HEK293 (cell line): Measurements from ENCODE around the gene OR5B3.

Experiments used
- CTCF ChIA-PET: fragments of 350-600 bp; formaldehyde crosslinking; extraction: SDS; loops from one replicate; lab custom pipeline; 2021; ENCODE audit warnings: antibody characterized with exemption; lab: Yijun Ruan, JAX
- POLR2A ChIA-PET: fragments of 300-600 bp; formaldehyde crosslinking; extraction: SDS; loops from one replicate; lab custom pipeline; 2020; ENCODE audit warnings: antibody characterized with exemption, inconsistent platforms; lab: Yijun Ruan, JAX
- H3K27ac ChIP-seq: fragments of 200-500 bp; sonication (Bioruptor generic); 2 replicates; pipeline ENCODE4 v1.5.1; 2014; ENCODE audit warnings: low read depth, low read length, control low read depth, inconsistent platforms; ENCODE audit errors: extremely low read depth
- H3K36me3 ChIP-seq, 2 experiments: fragments of 200-500 bp in 1 of 2; sonication (Bioruptor generic) in 1 of 2; 1 replicate in 1 of 2; 2 replicates in 1 of 2; pipeline ENCODE4 v1.5.1; 2014 to 2017; ENCODE audit warnings: inconsistent platforms in 2 of 2, low read length in 2 of 2; ENCODE audit not compliant: control insufficient read depth in 2 of 2, insufficient read depth in 1 of 2
- H3K4me1 ChIP-seq: fragments of 200-500 bp; sonication (Bioruptor generic); 2 replicates; pipeline ENCODE4 v1.5.1; 2014; ENCODE audit warnings: mild to moderate bottlenecking, low read length, inconsistent platforms; ENCODE audit not compliant: control insufficient read depth, insufficient read depth
- H3K4me3 ChIP-seq: 2 replicates; pipeline ENCODE4 v1.5.1; 2011; ENCODE audit warnings: low read depth, mild to moderate bottlenecking, control low read depth, low read length, moderate library complexity
- H3K9me3 ChIP-seq: fragments of 200-500 bp; sonication (Bioruptor generic); 2 replicates; pipeline ENCODE4 v1.5.1; 2014; ENCODE audit warnings: low read depth, low read length, inconsistent platforms; ENCODE audit not compliant: control insufficient read depth, insufficient read depth
- GLI2 ChIP-seq: fragments of 450-650 bp; formaldehyde crosslinking; IDR thresholded peaks from 2 replicates; pipeline ENCODE4; 2017; ENCODE audit warnings: missing biosample characterization, missing genetic modification characterization, low read depth, borderline replicate concordance
- IKZF3 ChIP-seq: fragments of 450-650 bp; IDR thresholded peaks from 2 replicates; pipeline ENCODE4 v1.5.0; 2018; ENCODE audit warnings: missing biosample characterization, mild to moderate bottlenecking, missing genetic modification characterization, moderate library complexity
- KLF1 ChIP-seq: fragments of 450-650 bp; formaldehyde crosslinking; IDR thresholded peaks from 2 replicates; pipeline ENCODE4 v1.5.1; 2016; ENCODE audit warnings: missing biosample characterization, missing genetic modification characterization
- KLF16 ChIP-seq: fragments of 450-650 bp; formaldehyde crosslinking; IDR thresholded peaks from 2 replicates; pipeline ENCODE4 v1.5.1; 2017; ENCODE audit warnings: missing biosample characterization, missing genetic modification characterization
- KLF8 ChIP-seq: fragments of 450-650 bp; formaldehyde crosslinking; IDR thresholded peaks from 2 replicates; pipeline ENCODE4 v1.5.1; 2016; ENCODE audit warnings: missing biosample characterization, missing genetic modification characterization
- KLF9 ChIP-seq: fragments of 450-650 bp; formaldehyde crosslinking; IDR thresholded peaks from 2 replicates; pipeline ENCODE4 v1.5.1; 2016; ENCODE audit warnings: missing biosample characterization, missing genetic modification characterization, low read depth
- PRDM4 ChIP-seq: fragments of 450-650 bp; formaldehyde crosslinking; IDR thresholded peaks from 2 replicates; pipeline ENCODE4 v1.5.1; 2017; ENCODE audit warnings: missing biosample characterization, missing genetic modification characterization
- SP3 ChIP-seq: fragments of 450-650 bp; formaldehyde crosslinking; IDR thresholded peaks from 2 replicates; pipeline ENCODE4 v1.5.1; 2016; ENCODE audit warnings: missing biosample characterization, missing genetic modification characterization
- WT1 ChIP-seq: fragments of 450-650 bp; formaldehyde crosslinking; IDR thresholded peaks from 2 replicates; pipeline ENCODE4 v1.5.1; 2016; ENCODE audit warnings: missing biosample characterization, missing genetic modification characterization
- ZBTB8A ChIP-seq: fragments of 450-650 bp; formaldehyde crosslinking; IDR thresholded peaks from 2 replicates; pipeline ENCODE4 v1.5.1; 2016; ENCODE audit warnings: missing biosample characterization, missing genetic modification characterization
- ZEB2 ChIP-seq: fragments of 450-650 bp; formaldehyde crosslinking; IDR thresholded peaks from 2 replicates; pipeline ENCODE4 v1.5.1; 2016; ENCODE audit warnings: missing biosample characterization, missing genetic modification characterization
- ZNF148 ChIP-seq: fragments of 450-650 bp; formaldehyde crosslinking; IDR thresholded peaks from 2 replicates; pipeline ENCODE4 v1.5.0; 2017; ENCODE audit warnings: missing biosample characterization, missing genetic modification characterization, borderline replicate concordance
- ZNF174 ChIP-seq: fragments of 450-650 bp; formaldehyde crosslinking; IDR thresholded peaks from 2 replicates; pipeline ENCODE4 v1.5.0; 2017; ENCODE audit warnings: missing biosample characterization, mild to moderate bottlenecking, missing genetic modification characterization
- ZNF175 ChIP-seq: fragments of 450-650 bp; formaldehyde crosslinking; IDR thresholded peaks from 2 replicates; pipeline ENCODE4 v1.5.1; 2016; ENCODE audit warnings: missing biosample characterization, missing genetic modification characterization
- ZNF184 ChIP-seq: fragments of 450-650 bp; IDR thresholded peaks from 2 replicates; pipeline ENCODE4 v1.5.1; 2018; ENCODE audit warnings: missing biosample characterization, mild to moderate bottlenecking, missing genetic modification characterization
- ZNF514 ChIP-seq: fragments of 450-650 bp; formaldehyde crosslinking; IDR thresholded peaks from 2 replicates; pipeline ENCODE4 v1.5.1; 2016; ENCODE audit warnings: missing biosample characterization, missing genetic modification characterization
- ZNF521 ChIP-seq: fragments of 450-650 bp; formaldehyde crosslinking; IDR thresholded peaks from 2 replicates; pipeline ENCODE4 v1.5.1; 2017; ENCODE audit warnings: missing biosample characterization, mild to moderate bottlenecking, missing genetic modification characterization
- ZNF530 ChIP-seq: fragments of 450-650 bp; formaldehyde crosslinking; IDR thresholded peaks from 2 replicates; pipeline ENCODE4 v1.5.1; 2016; ENCODE audit warnings: low read depth, missing biosample characterization, missing genetic modification characterization
- ZNF558 ChIP-seq: fragments of 450-650 bp; formaldehyde crosslinking; IDR thresholded peaks from 2 replicates; pipeline ENCODE4 v1.5.1; 2016; ENCODE audit warnings: missing biosample characterization, missing genetic modification characterization
- ZNF600 ChIP-seq: fragments of 450-650 bp; formaldehyde crosslinking; IDR thresholded peaks from 2 replicates; pipeline ENCODE4 v1.5.1; 2016; ENCODE audit warnings: missing biosample characterization, missing genetic modification characterization
- ZNF639 ChIP-seq: fragments of 450-650 bp; formaldehyde crosslinking; IDR thresholded peaks from 2 replicates; pipeline ENCODE4 v1.5.1; 2016; ENCODE audit warnings: missing biosample characterization, missing genetic modification characterization
- ZNF677 ChIP-seq: fragments of 450-650 bp; IDR thresholded peaks from 2 replicates; pipeline ENCODE4 v1.5.0; 2018; ENCODE audit warnings: missing biosample characterization, mild to moderate bottlenecking, missing genetic modification characterization, moderate library complexity
- ZNF776 ChIP-seq: fragments of 450-650 bp; formaldehyde crosslinking; IDR thresholded peaks from 2 replicates; pipeline ENCODE4 v1.5.0; 2017; ENCODE audit warnings: missing biosample characterization, missing genetic modification characterization, borderline replicate concordance
- ZNF785 ChIP-seq: fragments of 450-650 bp; formaldehyde crosslinking; IDR thresholded peaks from 2 replicates; pipeline ENCODE4 v1.5.1; 2016; ENCODE audit warnings: missing biosample characterization, missing genetic modification characterization
- ZNF791 ChIP-seq: fragments of 450-650 bp; formaldehyde crosslinking; IDR thresholded peaks from 2 replicates; pipeline ENCODE4 v1.5.1; 2016; ENCODE audit warnings: missing biosample characterization, missing genetic modification characterization
- ZNF843 ChIP-seq: fragments of 450-650 bp; formaldehyde crosslinking; IDR thresholded peaks from 2 replicates; pipeline ENCODE4 v1.5.1; 2016; ENCODE audit warnings: missing biosample characterization, missing genetic modification characterization

OR5B3 gene

GRCh38 chr11:58406774-58407173, at the start of gene OR5B3:
Gene OR5B3 (minus strand): TSS chr11:58406874. CDS start chr11:58403409, 3,465 bp downstream.
- TF ChIP-seq KLF16 (tag by site-specific recombination) = no peak
- TF ChIP-seq WT1 (tag by site-specific recombination) = no peak
- no peak for TF ChIP-seq ZBTB8A
- no peak for TF ChIP-seq ZEB2 (tag by site-specific recombination)
- TF ChIP-seq ZNF175 (tag by site-specific recombination) = no peak
- no peak for TF ChIP-seq ZNF776 (tag by site-specific recombination)
- TF ChIP-seq GLI2 (tag by site-specific recombination) = no peak
- TF ChIP-seq PRDM4 (tag by site-specific recombination) = no peak
- no peak for TF ChIP-seq ZNF174
- no peak for TF ChIP-seq ZNF521 (tag by site-specific recombination)
- no peak for TF ChIP-seq ZNF184 (tag by site-specific recombination)
- no peak for TF ChIP-seq ZNF677 (tag by site-specific recombination)
- no peak for TF ChIP-seq IKZF3 (tag by site-specific recombination)
- no peaks in the 10 kb centered on the region for H3K4me1 ChIP-seq
- no peaks in the 10 kb centered on the region for H3K9me3 ChIP-seq
- no peaks in the 10 kb centered on the region for H3K36me3 ChIP-seq
- H3K27ac ChIP-seq = no peak within 1 kb of the TSS
- no peak within 1 kb of the TSS for H3K4me3 ChIP-seq
- CTCF ChIA-PET = interaction anchor here (0.6 kb wide), 1 partner anchor 424 kb away, joined by 3 read pairs; no protein-coding TSS in a partner anchor
- POLR2A ChIA-PET = no interaction called here

GRCh38 chr11:58451585-58451984, 44.9 kb upstream of the OR5B3 start:
- no peak overlapping the region for H3K27ac ChIP-seq
- CTCF ChIA-PET = interaction anchor here (0.7 kb wide), 1 partner anchor 378 kb away, joined by 4 read pairs; no protein-coding TSS in a partner anchor
- no peaks in the 10 kb centered on the region for H3K36me3 ChIP-seq
- H3K4me1 ChIP-seq = no peaks in the 10 kb centered on the region
- no peak overlapping the region for H3K4me3 ChIP-seq
- TF ChIP-seq ZNF639 (tag by site-specific recombination) = no peak
- no peak for TF ChIP-seq ZNF600
- no peak for TF ChIP-seq ZNF530 (tag by site-specific recombination)
- no peak for TF ChIP-seq SP3 (tag by site-specific recombination)
- TF ChIP-seq ZNF558 (tag by site-specific recombination) = no peak
- TF ChIP-seq KLF9 (tag by site-specific recombination) = no peak
- TF ChIP-seq KLF8 (tag by site-specific recombination) = no peak
- POLR2A ChIA-PET = no interaction called here
- no peaks in the 10 kb centered on the region for H3K9me3 ChIP-seq

- CTCF ChIA-PET = interaction anchor here (0.7 to 1.9 kb wide), 2 partner anchors 24 to 78 kb away, joined by 3 to 4 read pairs; no protein-coding TSS in a partner anchor
- TF ChIP-seq ZNF791 (tag by site-specific recombination) (no peak), ZNF148 (tag by site-specific recombination) (no peak), ZNF785 (tag by site-specific recombination) (no peak), ZNF843 (no peak), ZNF514 (tag by site-specific recombination) (no peak), KLF1 (no peak)
Measured at GRCh38 chr11:58446294-58446693, 39.6 kb upstream of the OR5B3 start.

More at GRCh38 chr11:58446294-58446693, 39.6 kb upstream of the OR5B3 start:
- Histone ChIP-seq H3K36me3 (no peaks in the 10 kb centered on the region), H3K27ac (no peak overlapping the region), H3K4me3 (no peak overlapping the region), H3K4me1 (no peaks in the 10 kb centered on the region), H3K9me3 (no peaks in the 10 kb centered on the region)
- POLR2A ChIA-PET = no interaction called here
